CD4-positive, alpha-beta T cell (primary cell): ENCODE results near the gene NIPA2. TPM values are rescaled to one million over a fixed set of nuclear protein-coding genes. Genes with fewer than 3 reads are reported as not detected.

ENCODE experiments used
- ATAC-seq: fragments of 200-7000 bp; cut with Tn5 transposase; one replicate; pipeline ENCODE4 v1.10.0; 2022; ENCODE audit warnings: mild to moderate bottlenecking; ENCODE audit not compliant: poor library complexity
- CTCF ChIA-PET: fragments of 350-600 bp; sonication (Branson Sonifier 250); formaldehyde crosslinking; loops from one replicate; lab custom pipeline; 2021; ENCODE audit warnings: antibody characterized with exemption, inconsistent platforms; lab: Charles Lee
- POLR2A ChIA-PET: fragments of 350-600 bp; sonication (Branson Sonifier 250); formaldehyde crosslinking; loops from one replicate; lab custom pipeline; 2021; ENCODE audit warnings: antibody characterized with exemption, inconsistent platforms; lab: Charles Lee
- DNase-seq, 14 experiments: peaks; one replicate each; pipeline ENCODE4 v3.0.0-alpha.2; 2013 to 2020; ENCODE audit warnings: mixed read lengths in 2 of 14
- H3K27ac ChIP-seq, 2 donors: one replicate each; pipeline versions ENCODE4 v1.5.1 to v1.7.0; 2013; ENCODE audit warnings: low read length in 2 of 2, low read depth in 1 of 2, mild to moderate bottlenecking in 1 of 2
- H3K27me3 ChIP-seq, 2 experiments: 1 replicate in 1 of 2; 2 replicates in 1 of 2; pipeline versions ENCODE4 v1.6.1 to v1.7.0; 2013; ENCODE audit warnings: low read length in 2 of 2, control low read depth in 1 of 2, mild to moderate bottlenecking in 1 of 2, moderate library complexity in 1 of 2; ENCODE audit not compliant: insufficient read depth in 2 of 2, control insufficient read depth in 1 of 2
- H3K36me3 ChIP-seq: one replicate; pipeline ENCODE4 v1.6.1; 2013; ENCODE audit warnings: low read length, control low read depth; ENCODE audit not compliant: insufficient read depth
- H3K4me1 ChIP-seq: one replicate; pipeline ENCODE4 v1.6.1; 2013; ENCODE audit warnings: low read length, control low read depth; ENCODE audit not compliant: insufficient read depth
- H3K4me3 ChIP-seq: one replicate; pipeline ENCODE4 v1.5.1; 2013; ENCODE audit warnings: mild to moderate bottlenecking, low read length, moderate library complexity
- H3K9me3 ChIP-seq, 2 experiments: 1 replicate in 1 of 2; 2 replicates in 1 of 2; pipeline versions ENCODE4 v1.6.1 to v1.7.0; 2013; ENCODE audit warnings: low read length in 2 of 2, mild to moderate bottlenecking in 2 of 2, control low read depth in 1 of 2, moderate library complexity in 1 of 2; ENCODE audit not compliant: control insufficient read depth in 1 of 2, insufficient read depth in 1 of 2
- H3K27ac Mint-ChIP-seq: one replicate; pipeline ENCODE4 v1.8.0; 2020; ENCODE audit warnings: mixed read lengths
- H3K27me3 Mint-ChIP-seq: one replicate; pipeline ENCODE4 v1.8.0; 2021; ENCODE audit warnings: mixed read lengths
- H3K36me3 Mint-ChIP-seq: one replicate; pipeline ENCODE4 v1.8.0; 2021; ENCODE audit warnings: low read depth, mixed read lengths
- H3K4me1 Mint-ChIP-seq: one replicate; pipeline ENCODE4 v1.8.0; 2021; ENCODE audit warnings: low read depth, mixed read lengths
- H3K4me3 Mint-ChIP-seq: one replicate; pipeline ENCODE4 v1.8.0; 2020; ENCODE audit warnings: mild to moderate bottlenecking, mixed read lengths
- H3K9me3 Mint-ChIP-seq: one replicate; pipeline ENCODE4 v1.8.0; 2020; ENCODE audit warnings: mixed read lengths
- CTCF ChIP-seq: fragments of 200-600 bp; IDR thresholded peaks from one replicate; pipeline ENCODE4 v1.8.0; 2022; ENCODE audit warnings: antibody characterized with exemption, mild to moderate bottlenecking
- intact Hi-C, 2 experiments: fragments of 100-400 bp; cut with DNase I in 1 of 2; cut with micrococcal nuclease in 1 of 2; formaldehyde crosslinking; loops; one replicate each; pipeline versions ENCODE4 v1.15.1 to v1.9.0; 2023 to 2025; cut with DNase I, micrococcal nuclease
- total RNA-seq, 174 experiments: library from RNA in 2 of 174; stranded (reverse) in 2 of 174; gene quantifications; one replicate each; pipeline ENCODE4 v1.2.3 and lab custom pipeline; 2021 to 2026

Gene NIPA2
- total RNA-seq, 2 experiments from 2014 or later = 33.9 to 36.7 TPM

- Histone ChIP-seq H3K4me1 (peaks cover 15% of the 10 kb centered on the region), H3K27me3 (no peaks in the 10 kb centered on the region), H3K9me3 (no peaks in the 10 kb centered on the region), H3K27ac (no peak overlapping the region), H3K36me3 (peaks cover 47% of the 10 kb centered on the region), H3K4me3 (no peak overlapping the region)
- no peak overlapping the region for H3K27ac Mint-ChIP-seq
- peaks cover 53% of the 10 kb centered on the region for H3K4me1 Mint-ChIP-seq
- CTCF ChIA-PET = no interaction called here
- DNase-seq = no peak
- no peak for ATAC-seq
- no peaks in the 10 kb centered on the region for H3K27me3 Mint-ChIP-seq
- intact Hi-C loops = no loop called here
- no peak for TF ChIP-seq CTCF
- POLR2A ChIA-PET = no interaction called here
- H3K4me3 Mint-ChIP-seq = no peak overlapping the region
- peaks cover 81% of the 10 kb centered on the region for H3K36me3 Mint-ChIP-seq
- H3K9me3 Mint-ChIP-seq = no peaks in the 10 kb centered on the region
Measured at GRCh38 chr15:22845289-22845900, 6.9 kb downstream of the NIPA2 start.

- Histone ChIP-seq H3K9me3 (no peaks in the 10 kb centered on the region), H3K27me3 (no peaks in the 10 kb centered on the region), H3K4me1 (peaks cover 12% of the 10 kb centered on the region), H3K4me3 (no peak overlapping the region), H3K27ac (no peak overlapping the region), H3K36me3 (peaks cover 54% of the 10 kb centered on the region)
- no peak overlapping the region for H3K27ac Mint-ChIP-seq
- ChIA-PET POLR2A (interaction anchor here (0.6 kb wide), 1 partner anchor 26 kb away, joined by 4 read pairs; no protein-coding TSS in a partner anchor), CTCF (no interaction called here)
- no peak for ATAC-seq
- DNase-seq = no peak
- no peaks in the 10 kb centered on the region for H3K9me3 Mint-ChIP-seq
- H3K36me3 Mint-ChIP-seq = peaks cover 81% of the 10 kb centered on the region
- H3K4me3 Mint-ChIP-seq = no peak overlapping the region
- peaks cover 52% of the 10 kb centered on the region for H3K4me1 Mint-ChIP-seq
- H3K27me3 Mint-ChIP-seq = no peaks in the 10 kb centered on the region
- TF ChIP-seq CTCF = no peak
- intact Hi-C loops = no loop called here
Measured at GRCh38 chr15:22846073-22846472, 7.6 kb downstream of the NIPA2 start.

- Histone ChIP-seq H3K27me3 (no peaks in the 10 kb centered on the region), H3K4me3 (no peak overlapping the region), H3K36me3 (peaks cover 70% of the 10 kb centered on the region), H3K4me1 (peaks cover 2% of the 10 kb centered on the region), H3K27ac (no peak overlapping the region), H3K9me3 (no peaks in the 10 kb centered on the region)
- Mint-ChIP-seq H3K36me3 (peaks cover 82% of the 10 kb centered on the region), H3K27me3 (no peaks in the 10 kb centered on the region), H3K4me1 (peaks cover 35% of the 10 kb centered on the region), H3K9me3 (no peaks in the 10 kb centered on the region), H3K27ac (no peak overlapping the region), H3K4me3 (no peak overlapping the region)
- CTCF ChIA-PET = no interaction called here
- intact Hi-C loops = no loop called here
- POLR2A ChIA-PET = no interaction called here
- no peak for TF ChIP-seq CTCF
- no peak for DNase-seq
- ATAC-seq = no peak
Measured at GRCh38 chr15:22850055-22850454, 11.6 kb downstream of the NIPA2 start.
